Fibroblast of lung (primary cell): ENCODE measurements around the gene NFATC4. TPM values are rescaled to one million over a fixed set of nuclear protein-coding genes. Genes with fewer than 3 reads are reported as not detected.
"Not testable (repeated sequence)": the region's sequence is repeated elsewhere in the genome, so short reads cannot be mapped to it uniquely, and the experiment has no call there.

Experiments used
- DNase-seq, 2 donors: peaks; one replicate each; pipeline versions ENCODE4 v3.0.0 to v3.0.0-alpha.2; 2010; ENCODE audit warnings: low read depth in 2 of 2
- H2AFZ ChIP-seq: 2 replicates; pipeline ENCODE4 v1.5.1; 2012; ENCODE audit warnings: low read length, control low read depth, inconsistent platforms
- H3K27ac ChIP-seq: 2 replicates; pipeline ENCODE4 v1.5.1; 2011; ENCODE audit warnings: low read length, control low read depth; ENCODE audit not compliant: insufficient read depth
- H3K27me3 ChIP-seq: 2 replicates; pipeline ENCODE4 v1.5.1; 2011; ENCODE audit warnings: mild to moderate bottlenecking, low read length; ENCODE audit not compliant: control insufficient read depth, insufficient read depth
- H3K36me3 ChIP-seq: 2 replicates; pipeline ENCODE4 v1.5.1; 2011; ENCODE audit warnings: low read length; ENCODE audit not compliant: control insufficient read depth, insufficient read depth
- H3K4me1 ChIP-seq: 2 replicates; pipeline ENCODE4 v1.5.1; 2011; ENCODE audit warnings: low read length; ENCODE audit not compliant: control insufficient read depth, insufficient read depth; ENCODE audit errors: extremely low read depth
- H3K4me2 ChIP-seq: 2 replicates; pipeline ENCODE4 v1.5.1; 2011; ENCODE audit warnings: low read length, control low read depth; ENCODE audit not compliant: insufficient read depth; ENCODE audit errors: extremely low read depth
- H3K4me3 ChIP-seq, 4 experiments: fragments of 200-600 bp in 1 of 4; sonication (generic) in 1 of 4; replicated peaks in 1 of 4; 2 replicates each; pipeline ENCODE4 v1.5.1; 2011 to 2016; ENCODE audit warnings: low read length in 4 of 4, low read depth in 3 of 4, mild to moderate bottlenecking in 3 of 4, control low read depth in 2 of 4, inconsistent platforms in 1 of 4, mixed read lengths in 1 of 4; ENCODE audit not compliant: insufficient read depth in 1 of 4; ENCODE audit errors: control extremely low read depth in 1 of 4
- H3K79me2 ChIP-seq: 2 replicates; pipeline ENCODE4 v1.5.1; 2012; ENCODE audit warnings: mild to moderate bottlenecking, low read length, inconsistent platforms; ENCODE audit not compliant: control insufficient read depth, insufficient read depth
- H3K9ac ChIP-seq: 2 replicates; pipeline ENCODE4 v1.5.1; 2011; ENCODE audit warnings: mild to moderate bottlenecking, low read length, control low read depth; ENCODE audit not compliant: insufficient read depth
- H3K9me3 ChIP-seq: 2 replicates; pipeline ENCODE4 v1.5.1; 2012; ENCODE audit warnings: low read depth, low read length; ENCODE audit not compliant: control insufficient read depth, insufficient read depth
- H4K20me1 ChIP-seq: 2 replicates; pipeline ENCODE4 v1.5.1; 2011; ENCODE audit warnings: low read length; ENCODE audit not compliant: control insufficient read depth, insufficient read depth; ENCODE audit errors: extremely low read depth
- CTCF ChIP-seq, 2 donors: IDR thresholded peaks in 1 of 2; conservative IDR thresholded peaks in 1 of 2; 1 replicate in 1 of 2; 2 replicates in 1 of 2; pipeline ENCODE4 v1.5.1; 2011 to 2012; ENCODE audit warnings: low read length in 2 of 2, control low read depth in 1 of 2, inconsistent platforms in 1 of 2, low read depth in 1 of 2, mild to moderate bottlenecking in 1 of 2
- EZH2 ChIP-seq: IDR thresholded peaks from 2 replicates; pipeline ENCODE4 v1.5.1; 2012; ENCODE audit warnings: low read length, control low read depth, mild to moderate bottlenecking; ENCODE audit errors: missing control alignments
- polyA plus RNA-seq, 2 donors: library from polyadenylated mRNA; depleted of rRNA in 1 of 2; stranded (reverse) in 1 of 2; unstranded in 1 of 2; fragments of >200 nt; gene quantifications; 2 replicates each; pipeline ENCODE4 v1.2.1, GENCODE V29; 2011 to 2012; ENCODE audit warnings: missing spikeins in 1 of 2
- total RNA-seq: library from RNA; depleted of rRNA; stranded (reverse); fragments of >200 nt; gene quantifications from 2 replicates; pipeline ENCODE4 v1.2.1, GENCODE V29; 2014

Gene NFATC4
- total and polyA plus RNA-seq, 2 donors (not counting 1 experiment from before 2014, with no cell fraction given), result 27.1 to 59.9 TPM

GRCh38 chr14:24325963-24326362 lies 42.0 kb upstream of the NFATC4 start:
- no peaks in the 10 kb centered on the region for H3K9me3 ChIP-seq
- DNase-seq, result no peak
- no peaks in the 10 kb centered on the region for H3K36me3 ChIP-seq
- no peaks in the 10 kb centered on the region for H3K4me1 ChIP-seq
- H3K79me2 ChIP-seq, result no peaks in the 10 kb centered on the region
- H3K9ac ChIP-seq, result no peak overlapping the region
- H3K4me2 ChIP-seq, result no peak overlapping the region
- H4K20me1 ChIP-seq, result no peaks in the 10 kb centered on the region
- no peak overlapping the region for H3K4me3 ChIP-seq
- TF ChIP-seq CTCF (conservative IDR thresholded peaks at IDR 0.05 in 1 of 2, IDR thresholded peaks at IDR 0.05 in 1 of 2; ENCODE audit: low read depth in 1 of 2, low read length in 2 of 2) (no peak), EZH2 (no peak)
- no peak overlapping the region for H3K27ac ChIP-seq
- H3K27me3 ChIP-seq, result peaks cover 15% of the 10 kb centered on the region
- H2AFZ ChIP-seq, result no peak overlapping the region

GRCh38 chr14:24327303-24327702 lies 40.7 kb upstream of the NFATC4 start:
- no peak overlapping the region for H3K4me2 ChIP-seq
- TF ChIP-seq CTCF (conservative IDR thresholded peaks at IDR 0.05 in 1 of 2, IDR thresholded peaks at IDR 0.05 in 1 of 2; ENCODE audit: low read depth in 1 of 2, low read length in 2 of 2) (no peak), EZH2 (no peak)
- H3K9me3 ChIP-seq, result no peaks in the 10 kb centered on the region
- H3K36me3 ChIP-seq, result no peaks in the 10 kb centered on the region
- H3K9ac ChIP-seq, result no peak overlapping the region
- no peak overlapping the region for H3K27ac ChIP-seq
- H4K20me1 ChIP-seq, result no peaks in the 10 kb centered on the region
- H3K4me3 ChIP-seq, result no peak overlapping the region
- H3K27me3 ChIP-seq, result peaks cover 11% of the 10 kb centered on the region
- H2AFZ ChIP-seq, result no peak overlapping the region
- no peak for DNase-seq
- H3K79me2 ChIP-seq, result no peaks in the 10 kb centered on the region
- H3K4me1 ChIP-seq, result no peaks in the 10 kb centered on the region

GRCh38 chr14:24327914-24328313 lies 40.1 kb upstream of the NFATC4 start:
- not testable (repeated sequence) for H4K20me1 ChIP-seq, H3K4me2 ChIP-seq, DNase-seq, H3K9ac ChIP-seq, H3K36me3 ChIP-seq, H3K9me3 ChIP-seq, H3K79me2 ChIP-seq, H2AFZ ChIP-seq, H3K4me1 ChIP-seq, H3K27ac ChIP-seq, H3K4me3 ChIP-seq
- TF ChIP-seq CTCF (conservative IDR thresholded peaks at IDR 0.05 in 1 of 2, IDR thresholded peaks at IDR 0.05 in 1 of 2; ENCODE audit: low read depth in 1 of 2, low read length in 2 of 2), result peak; percentile 21 to 41
- peaks cover 11% of the 10 kb centered on the region for H3K27me3 ChIP-seq
